H1 (cell line): ENCODE results near the gene YPEL2.

Experiments used
- EP300 ChIP-seq, 2 experiments: IDR thresholded peaks; 1 replicate in 1 of 2; 2 replicates in 1 of 2; pipeline ENCODE4 v1.6.1; 2011 to 2012; ENCODE audit warnings: low read depth in 2 of 2, low read length in 2 of 2, mild to moderate bottlenecking in 2 of 2, borderline replicate concordance in 1 of 2, inconsistent platforms in 1 of 2, moderate library complexity in 1 of 2
- EZH2 ChIP-seq: fragments of 200-600 bp; sonication (generic); IDR thresholded peaks from 2 replicates; pipeline ENCODE4 v1.7.1; 2012; ENCODE audit warnings: low read depth, mild to moderate bottlenecking, moderate library complexity, low read length, inconsistent platforms; ENCODE audit not compliant: severe bottlenecking
- NRF1 ChIP-seq: IDR thresholded peaks from 2 replicates; pipeline ENCODE4 v1.6.1; 2011; ENCODE audit warnings: mild to moderate bottlenecking, low read depth, low read length, improper control_type of control experiment
- POLR2A ChIP-seq, 2 experiments: IDR thresholded peaks; 1 replicate in 1 of 2; 2 replicates in 1 of 2; pipeline ENCODE4 v1.6.1; 2011; ENCODE audit warnings: low read depth in 2 of 2, low read length in 2 of 2, mild to moderate bottlenecking in 2 of 2; ENCODE audit errors: control extremely low read depth in 1 of 2
- RNF2 ChIP-seq: fragments of 200-900, 300-1000 bp; sonication (generic); IDR thresholded peaks from 2 replicates; pipeline ENCODE4 v1.7.1; 2016; ENCODE audit warnings: borderline replicate concordance, low read depth, mild to moderate bottlenecking, antibody characterized with exemption, low read length; ENCODE audit not compliant: poor library complexity, severe bottlenecking; ENCODE audit errors: missing control alignments
- SIN3A ChIP-seq, 2 experiments: IDR thresholded peaks in 1 of 2; conservative IDR thresholded peaks in 1 of 2; 2 replicates each; pipeline ENCODE4 v1.6.1; 2011 to 2012; ENCODE audit warnings: low read length in 2 of 2, improper control_type of control experiment in 1 of 2, low read depth in 1 of 2, mild to moderate bottlenecking in 1 of 2
- SP1 ChIP-seq: IDR thresholded peaks from 2 replicates; pipeline ENCODE4 v1.6.1; 2011; ENCODE audit warnings: low read depth, low read length
- TF ChIP-seq, protein P1 (sequence below), 3 experiments: IDR thresholded peaks; 1 replicate in 2 of 3; 2 replicates in 1 of 3; pipeline versions ENCODE4 v1.5.1 to v1.6.1; 2011; ENCODE audit warnings: low read length in 3 of 3, mild to moderate bottlenecking in 3 of 3, inconsistent platforms in 2 of 3, low read depth in 1 of 3, moderate library complexity in 1 of 3; ENCODE audit not compliant: insufficient read depth in 1 of 3; ENCODE audit errors: control extremely low read depth in 1 of 3

- TF ChIP-seq RNF2: no peak
- TF ChIP-seq SP1: no peak
- TF ChIP-seq SIN3A (conservative IDR thresholded peaks at IDR 0.05 in 1 of 2, IDR thresholded peaks at IDR 0.05 in 1 of 2; ENCODE audit: low read depth in 1 of 2, low read length in 2 of 2): no peak
- TF ChIP-seq POLR2A (IDR thresholded peaks at IDR 0.05; ENCODE audit: control extremely low read depth in 1 of 2, low read depth in 2 of 2, low read length in 2 of 2): no peak
- TF ChIP-seq, protein P1, sequence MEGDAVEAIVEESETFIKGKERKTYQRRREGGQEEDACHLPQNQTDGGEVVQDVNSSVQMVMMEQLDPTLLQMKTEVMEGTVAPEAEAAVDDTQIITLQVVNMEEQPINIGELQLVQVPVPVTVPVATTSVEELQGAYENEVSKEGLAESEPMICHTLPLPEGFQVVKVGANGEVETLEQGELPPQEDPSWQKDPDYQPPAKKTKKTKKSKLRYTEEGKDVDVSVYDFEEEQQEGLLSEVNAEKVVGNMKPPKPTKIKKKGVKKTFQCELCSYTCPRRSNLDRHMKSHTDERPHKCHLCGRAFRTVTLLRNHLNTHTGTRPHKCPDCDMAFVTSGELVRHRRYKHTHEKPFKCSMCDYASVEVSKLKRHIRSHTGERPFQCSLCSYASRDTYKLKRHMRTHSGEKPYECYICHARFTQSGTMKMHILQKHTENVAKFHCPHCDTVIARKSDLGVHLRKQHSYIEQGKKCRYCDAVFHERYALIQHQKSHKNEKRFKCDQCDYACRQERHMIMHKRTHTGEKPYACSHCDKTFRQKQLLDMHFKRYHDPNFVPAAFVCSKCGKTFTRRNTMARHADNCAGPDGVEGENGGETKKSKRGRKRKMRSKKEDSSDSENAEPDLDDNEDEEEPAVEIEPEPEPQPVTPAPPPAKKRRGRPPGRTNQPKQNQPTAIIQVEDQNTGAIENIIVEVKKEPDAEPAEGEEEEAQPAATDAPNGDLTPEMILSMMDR (IDR thresholded peaks at IDR 0.05; ENCODE audit: control extremely low read depth in 1 of 3, insufficient read depth in 1 of 3, low read depth in 1 of 3, low read length in 3 of 3): no peak
- no peak for TF ChIP-seq EP300 (IDR thresholded peaks at IDR 0.05; ENCODE audit: borderline replicate concordance in 1 of 2, low read depth in 2 of 2, low read length in 2 of 2)
- TF ChIP-seq NRF1: no peak
- no peak for TF ChIP-seq EZH2
These were observed 31.4 kb downstream of the YPEL2 start for GRCh38 chr17:59362811-59363205.
